Immature natural killer cell (primary cell): Measurements from ENCODE around the gene LINGO4. TPM values are rescaled to one million over a fixed set of nuclear protein-coding genes. Genes with fewer than 3 reads are reported as not detected.
A peak's percentile ranks its signal among the peaks of the same experiment; 100 is the strongest.
"Not testable (repeated sequence)": the region's sequence is repeated elsewhere in the genome, so short reads cannot be mapped to it uniquely, and the experiment has no call there.

Source experiments
- DNase-seq, 3 donors: peaks; one replicate each; pipeline ENCODE4 v3.0.0; 2022; ENCODE audit warnings: mixed read lengths in 1 of 3
- H3K27ac Mint-ChIP-seq, 6 donors: one replicate each; pipeline ENCODE4 v1.8.0; 2020; ENCODE audit warnings: mixed read lengths in 6 of 6, mild to moderate bottlenecking in 5 of 6, inconsistent platforms in 4 of 6, moderate library complexity in 3 of 6
- H3K27me3 Mint-ChIP-seq, 3 donors: one replicate each; pipeline ENCODE4 v1.8.0; 2020 to 2021; ENCODE audit warnings: low read depth in 3 of 3, mild to moderate bottlenecking in 3 of 3, mixed read lengths in 3 of 3, moderate library complexity in 3 of 3, inconsistent platforms in 1 of 3
- H3K36me3 Mint-ChIP-seq, 3 donors: one replicate each; pipeline ENCODE4 v1.8.0; 2020; ENCODE audit warnings: mixed read lengths in 3 of 3, inconsistent platforms in 2 of 3, mild to moderate bottlenecking in 2 of 3
- H3K4me1 Mint-ChIP-seq, 2 donors: one replicate each; pipeline ENCODE4 v1.8.0; 2020; ENCODE audit warnings: inconsistent platforms in 2 of 2, mild to moderate bottlenecking in 2 of 2, mixed read lengths in 2 of 2, moderate library complexity in 1 of 2
- H3K4me3 Mint-ChIP-seq, 5 donors: one replicate each; pipeline ENCODE4 v1.8.0; 2020; ENCODE audit warnings: mild to moderate bottlenecking in 5 of 5, mixed read lengths in 5 of 5, inconsistent platforms in 3 of 5, moderate library complexity in 3 of 5
- H3K9me3 Mint-ChIP-seq, 6 donors: one replicate each; pipeline ENCODE4 v1.8.0; 2020; ENCODE audit warnings: mild to moderate bottlenecking in 6 of 6, mixed read lengths in 6 of 6, inconsistent platforms in 4 of 6, moderate library complexity in 3 of 6
- polyA plus RNA-seq, 3 donors: library from polyadenylated mRNA; unstranded; fragments of 300-500 nt; fragmentation: Illumina TruSeq; gene quantifications; one replicate each; pipeline ENCODE4 v1.2.3, GENCODE V29; 2021

Gene LINGO4
- polyA plus RNA-seq, 3 donors from 2014 or later = 1.3 TPM; not detected in 2

DNA sequence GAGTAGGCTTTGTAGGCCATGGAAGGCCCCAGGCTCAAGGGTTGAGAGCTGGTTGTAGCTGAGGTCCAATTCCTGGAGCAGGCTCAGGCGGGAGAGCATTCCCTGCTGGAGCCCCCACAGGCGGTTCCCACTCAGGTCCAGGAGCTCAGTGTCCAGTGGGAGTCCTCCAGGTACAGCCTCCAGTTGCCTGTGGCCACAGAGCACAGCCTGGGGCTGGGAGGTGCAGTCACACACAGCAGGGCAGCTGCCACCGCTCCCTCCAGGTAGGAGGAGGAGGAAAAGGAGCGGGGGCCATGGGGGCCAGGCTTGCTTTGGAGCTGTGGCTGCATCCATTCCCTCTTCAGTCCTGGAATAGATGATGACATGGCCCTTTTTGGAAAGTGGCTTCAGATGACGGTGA, 2.8 kb downstream of the LINGO4 start:
- no peaks in the 10 kb centered on the region for H3K9me3 Mint-ChIP-seq
- no peaks in the 10 kb centered on the region for H3K36me3 Mint-ChIP-seq
- H3K27ac Mint-ChIP-seq = no peak overlapping the region
- peaks cover 0 to 3% (median 0%) of the 10 kb centered on the region in 3 donors for H3K27me3 Mint-ChIP-seq
- peaks cover 8 to 11% of the 10 kb centered on the region in 2 donors for H3K4me1 Mint-ChIP-seq
- no peak for DNase-seq
- no peak overlapping the region for H3K4me3 Mint-ChIP-seq

DNA sequence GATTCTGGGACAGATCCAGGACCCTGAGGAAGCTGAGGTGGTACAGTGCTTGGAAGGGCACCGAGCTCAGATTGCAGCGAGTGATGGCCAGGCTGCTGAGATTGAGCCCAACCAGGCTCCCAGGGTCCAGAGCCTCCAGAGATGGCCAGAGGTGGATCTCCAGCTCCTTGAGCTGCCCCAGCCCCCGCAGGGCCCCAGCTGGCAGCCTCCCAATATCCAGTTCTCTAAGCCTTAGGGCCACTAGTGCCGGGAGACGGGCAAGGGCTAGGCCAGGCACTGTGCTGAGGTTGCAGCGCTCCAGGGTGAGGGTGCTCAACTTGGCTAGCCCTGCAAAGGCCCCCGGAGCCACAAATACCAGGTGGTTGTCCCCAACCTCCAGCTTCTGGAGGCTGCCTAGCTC, 3.4 kb downstream of the LINGO4 start:
- no peak for DNase-seq
- Mint-ChIP-seq H3K27ac (no peak overlapping the region), H3K4me3 (no peak overlapping the region), H3K36me3 (peaks cover 0 to under 1% (median 0%) of the 10 kb centered on the region in 3 donors), H3K4me1 (peaks cover 8 to 11% of the 10 kb centered on the region in 2 donors), H3K9me3 (no peaks in the 10 kb centered on the region), H3K27me3 (peaks cover 0 to 3% (median 1%) of the 10 kb centered on the region in 3 donors)

DNA sequence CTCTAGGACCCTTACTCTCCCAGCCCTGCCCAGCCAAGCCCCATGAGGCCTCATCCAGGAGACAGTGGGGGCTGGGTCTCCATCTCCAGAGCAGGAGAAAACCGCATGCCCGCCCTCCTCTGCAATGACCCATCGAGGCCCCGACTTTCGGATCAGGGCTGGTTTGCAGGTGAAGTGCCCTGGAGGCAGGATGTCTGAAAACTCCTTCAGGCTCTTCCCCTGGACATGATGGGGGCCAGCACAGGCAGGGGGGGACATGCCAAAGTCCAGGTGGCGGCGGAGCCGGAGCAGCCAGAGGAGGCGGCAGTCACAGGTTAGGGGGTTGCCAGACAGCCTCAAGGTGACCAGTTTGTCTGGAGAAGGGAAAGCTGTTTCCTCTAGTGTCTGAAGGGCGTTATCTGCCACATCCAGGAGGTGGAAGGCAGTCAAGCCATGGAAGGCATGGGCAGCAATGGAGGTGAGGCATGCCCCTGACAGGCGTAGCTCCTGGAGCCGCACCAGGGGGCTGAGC, 3.9 kb downstream of the LINGO4 start:
- no peak overlapping the region for H3K4me3 Mint-ChIP-seq
- H3K36me3 Mint-ChIP-seq = peaks cover 0 to 5% (median 0%) of the 10 kb centered on the region in 3 donors
- H3K4me1 Mint-ChIP-seq = peaks cover 8 to 11% of the 10 kb centered on the region in 2 donors
- no peak overlapping the region for H3K27ac Mint-ChIP-seq
- H3K27me3 Mint-ChIP-seq = peaks cover 0 to 3% (median 1%) of the 10 kb centered on the region in 3 donors
- no peaks in the 10 kb centered on the region for H3K9me3 Mint-ChIP-seq
- DNase-seq = no peak

DNA sequence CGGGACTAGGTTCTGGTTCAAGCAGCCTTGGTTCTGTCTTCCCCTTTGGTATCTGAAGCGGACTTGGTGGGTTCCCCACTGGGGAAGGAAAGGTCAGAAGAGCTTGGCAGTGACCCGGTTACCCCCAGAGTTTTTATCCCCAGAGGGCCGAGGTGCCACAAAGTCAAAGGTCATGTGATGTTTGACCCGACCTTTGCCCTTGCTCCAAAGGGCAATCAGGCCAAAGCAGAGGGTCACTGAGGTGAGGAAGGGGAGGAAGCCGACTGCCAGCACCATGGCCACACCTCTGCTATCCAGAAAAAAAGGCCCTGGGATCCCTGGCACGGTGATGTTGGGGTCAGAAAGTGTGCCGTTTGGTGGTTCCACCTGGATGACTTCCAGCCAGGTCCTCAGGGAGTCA, 4.4 kb downstream of the LINGO4 start:
- Mint-ChIP-seq H3K4me3 (no peak overlapping the region), H3K27ac (peak overlapping the region in 2 of 6 donors; percentile 5 to 40), H3K9me3 (no peaks in the 10 kb centered on the region), H3K36me3 (peaks cover 0 to 6% (median 0%) of the 10 kb centered on the region in 3 donors), H3K4me1 (peaks cover 8 to 11% of the 10 kb centered on the region in 2 donors), H3K27me3 (peaks cover 0 to 3% (median 1%) of the 10 kb centered on the region in 3 donors)
- DNase-seq = no peak

DNA sequence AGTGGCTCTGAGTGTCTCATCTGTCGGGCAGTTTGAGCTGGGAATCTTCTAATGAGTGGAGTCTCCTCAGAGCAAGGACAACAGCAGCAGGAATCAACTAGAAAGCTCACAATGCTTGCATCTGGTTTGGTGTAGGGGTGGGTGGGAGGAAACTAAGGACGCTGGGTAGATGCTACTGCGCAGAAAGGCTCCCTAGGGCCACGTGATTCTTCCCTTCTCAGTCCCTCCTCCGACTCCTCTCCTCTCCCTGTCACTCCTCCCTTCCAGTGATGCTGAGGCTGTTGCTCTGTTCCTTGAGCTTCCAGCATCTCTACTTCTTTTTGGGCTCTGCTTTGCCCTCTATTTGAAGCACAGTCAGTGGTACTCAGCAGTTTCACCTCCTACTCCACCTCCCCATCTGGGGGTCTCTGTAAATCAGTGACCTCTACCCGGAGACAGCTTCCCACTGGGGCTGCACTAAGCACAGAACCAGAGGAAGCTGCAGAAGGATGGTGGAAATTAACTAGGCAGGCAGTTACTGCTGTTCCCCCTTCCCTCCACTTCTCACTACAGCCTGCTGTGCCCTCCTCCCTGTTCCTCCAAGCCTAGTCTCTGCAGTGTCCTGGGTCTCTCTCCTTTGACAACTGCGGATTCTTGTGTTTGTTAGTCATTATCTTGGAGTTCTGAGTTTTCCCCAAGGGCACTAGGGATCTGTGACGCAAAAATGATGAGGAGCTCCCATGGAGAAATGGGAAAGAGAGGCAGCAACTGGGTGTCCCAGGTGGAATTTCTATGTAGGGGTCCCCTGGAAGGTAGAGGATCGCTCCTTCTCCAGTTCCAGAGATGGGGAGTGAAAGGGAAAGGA, 5.8 kb downstream of the LINGO4 start:
- no peaks in the 10 kb centered on the region for H3K9me3 Mint-ChIP-seq
- peaks cover 0 to 3% (median 1%) of the 10 kb centered on the region in 3 donors for H3K27me3 Mint-ChIP-seq
- peaks cover 8 to 11% of the 10 kb centered on the region in 2 donors for H3K4me1 Mint-ChIP-seq
- peaks cover 0 to 7% (median 2%) of the 10 kb centered on the region in 3 donors for H3K36me3 Mint-ChIP-seq
- no peak overlapping the region for H3K4me3 Mint-ChIP-seq
- no peak for DNase-seq
- no peak overlapping the region for H3K27ac Mint-ChIP-seq

DNA sequence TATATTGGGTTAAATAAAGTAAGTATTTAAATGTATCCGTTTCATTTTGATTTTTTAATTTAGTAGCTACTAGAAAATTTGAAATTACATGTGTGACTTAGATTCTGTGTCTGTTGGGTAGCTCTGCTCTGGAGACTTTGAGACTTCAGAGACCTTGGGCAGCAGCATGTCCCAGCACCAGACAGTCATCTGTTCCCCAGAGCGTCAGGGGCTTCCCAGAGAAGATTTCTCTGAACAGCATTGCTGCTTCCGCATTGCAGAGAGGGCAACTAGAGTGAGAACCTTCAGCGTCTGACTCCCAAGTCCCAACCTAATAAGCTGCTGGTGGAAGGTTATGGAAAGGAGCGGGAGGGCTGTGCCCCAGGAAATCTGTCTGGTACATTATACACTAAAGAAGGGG, 6.6 kb downstream of the LINGO4 start:
- Mint-ChIP-seq H3K27me3 (peaks cover 0 to 3% (median 1%) of the 10 kb centered on the region in 3 donors), H3K27ac (no peak overlapping the region), H3K36me3 (peaks cover 0 to 10% (median 5%) of the 10 kb centered on the region in 3 donors), H3K4me3 (no peak overlapping the region), H3K9me3 (no peaks in the 10 kb centered on the region), H3K4me1 (peaks cover 8 to 11% of the 10 kb centered on the region in 2 donors)
- DNase-seq = no peak

DNA sequence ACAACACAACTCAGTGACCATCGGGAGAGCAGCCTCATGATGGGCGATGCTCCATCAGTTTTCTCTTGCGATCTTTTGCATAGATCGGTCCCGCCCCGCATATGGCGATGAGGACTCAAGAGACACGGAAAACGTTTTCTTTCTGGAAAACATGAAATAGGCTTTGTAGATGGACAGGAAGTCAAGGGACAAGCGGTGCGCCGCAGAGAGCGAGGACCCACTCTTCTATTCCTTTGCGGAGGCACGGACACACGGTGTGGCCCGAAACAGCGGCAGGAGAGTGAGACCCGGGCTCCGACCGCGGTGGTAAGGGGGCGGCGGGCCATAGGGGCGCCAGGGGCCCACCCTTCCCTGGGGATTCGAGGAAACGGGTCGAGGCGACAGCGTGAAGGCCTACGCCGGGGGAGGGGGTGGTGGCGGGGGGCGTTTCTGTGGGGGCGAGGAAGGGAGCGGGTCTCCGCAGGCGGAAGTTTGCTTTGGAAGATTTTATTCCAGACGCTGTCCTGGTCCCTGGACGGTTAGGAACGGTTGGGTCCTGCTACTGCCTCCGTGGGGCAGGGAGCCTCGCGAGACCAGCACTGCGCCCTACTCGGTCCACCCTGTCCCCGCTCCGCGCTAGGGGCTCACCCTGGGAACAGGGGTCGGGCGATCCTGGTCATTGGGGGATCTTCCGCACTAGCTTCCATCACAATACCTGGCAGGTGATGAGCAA, 14.1 kb downstream of the LINGO4 start:
- peaks cover 6 to 12% (median 8%) of the 10 kb centered on the region in 3 donors for H3K27me3 Mint-ChIP-seq
- H3K9me3 Mint-ChIP-seq = no peaks in the 10 kb centered on the region
- peak overlapping the region; percentile 95 to 98 (median 97) for H3K4me3 Mint-ChIP-seq
- peak overlapping the region; percentile 83 to 94 (median 86) for H3K27ac Mint-ChIP-seq
- H3K4me1 Mint-ChIP-seq = peaks cover 32 to 35% of the 10 kb centered on the region in 2 donors
- DNase-seq = no peak
- peaks cover 0 to 5% (median 4%) of the 10 kb centered on the region in 3 donors for H3K36me3 Mint-ChIP-seq

DNA sequence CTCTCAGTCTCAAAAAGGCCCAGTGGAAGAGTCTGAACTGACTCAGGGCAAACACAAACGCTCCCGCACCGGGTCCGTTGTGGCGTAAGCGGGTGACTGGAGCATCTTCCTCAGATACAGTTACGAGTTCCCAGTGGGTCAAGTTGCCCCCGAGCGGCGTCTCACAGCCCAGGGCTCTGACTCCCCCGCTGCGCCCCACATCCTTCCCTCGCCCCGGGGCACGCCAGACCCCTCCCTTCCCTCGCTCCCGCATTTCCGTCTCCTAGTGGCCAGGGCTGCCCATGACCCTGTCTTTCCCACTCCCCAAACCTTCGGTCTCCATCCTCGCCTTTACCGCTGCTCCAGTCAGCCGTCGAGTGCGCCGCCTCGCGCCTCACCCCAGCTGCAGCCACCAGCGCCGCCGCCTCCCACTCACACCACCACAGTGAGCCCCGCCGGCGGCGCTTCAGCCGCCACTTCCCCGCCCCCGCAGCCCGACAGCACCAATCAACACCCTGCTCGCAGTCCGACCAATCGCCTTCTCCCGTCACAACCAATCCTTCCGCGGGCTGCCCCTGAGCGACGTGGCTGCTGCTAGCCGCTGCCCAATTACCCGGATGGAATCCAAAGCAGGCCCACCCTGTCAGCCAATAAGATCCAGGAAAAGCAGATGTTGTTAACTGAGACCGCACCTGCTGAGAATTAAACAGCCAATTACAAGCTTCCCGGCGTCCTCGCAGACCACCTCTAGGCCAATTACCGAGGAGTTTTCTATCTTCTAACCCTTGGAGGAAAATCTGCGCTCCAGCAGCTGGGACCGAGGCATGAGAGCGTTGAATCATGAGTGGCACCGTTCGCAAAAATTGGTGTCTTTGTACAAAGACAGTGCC, 14.9 kb downstream of the LINGO4 start, which contains the start of gene TDRKH:
Gene TDRKH, minus strand, starts transcription at position 430 of the 869 bp plus-strand sequence. CDS start 7,478 bp downstream, outside the sequence.
- peak within 1 kb of the TSS; percentile 95 to 98 (median 97) for H3K4me3 Mint-ChIP-seq
- H3K4me1 Mint-ChIP-seq = peaks cover 32 to 35% of the 10 kb centered on the region in 2 donors
- DNase-seq = peak; percentile 98 to 99 (median 98)
- H3K9me3 Mint-ChIP-seq = no peaks in the 10 kb centered on the region
- H3K27me3 Mint-ChIP-seq = peaks cover 6 to 12% (median 8%) of the 10 kb centered on the region in 3 donors
- peak within 1 kb of the TSS; percentile 83 to 94 (median 86) for H3K27ac Mint-ChIP-seq
- peaks cover 0 to 5% (median 4%) of the 10 kb centered on the region in 3 donors for H3K36me3 Mint-ChIP-seq

DNA sequence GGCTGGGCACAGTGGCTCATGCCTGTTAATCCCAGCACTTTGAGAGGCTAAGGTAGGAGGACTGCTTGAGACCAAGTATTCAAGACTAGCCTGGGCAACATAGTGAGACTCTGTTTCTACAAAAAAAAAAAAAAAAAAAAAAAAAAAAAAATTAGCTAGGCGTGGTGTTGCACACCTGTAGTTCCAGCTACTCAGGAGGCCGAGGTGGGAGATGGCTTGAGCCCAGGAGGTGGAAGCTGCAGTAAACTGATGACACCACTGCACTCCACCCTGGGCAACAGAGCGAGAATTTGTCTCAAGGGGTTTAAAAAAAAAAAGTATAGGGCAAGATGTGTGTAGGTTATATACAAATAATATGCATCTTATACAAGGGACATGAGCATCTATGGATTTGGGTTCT, 17.5 kb downstream of the LINGO4 start:
- Mint-ChIP-seq H3K36me3 (no peaks in the 10 kb centered on the region), H3K4me3 (no peak overlapping the region), H3K27ac (no peak overlapping the region), H3K4me1 (peaks cover 32 to 35% of the 10 kb centered on the region in 2 donors), H3K9me3 (no peaks in the 10 kb centered on the region), H3K27me3 (peaks cover 6 to 12% (median 8%) of the 10 kb centered on the region in 3 donors)
- no peak for DNase-seq

DNA sequence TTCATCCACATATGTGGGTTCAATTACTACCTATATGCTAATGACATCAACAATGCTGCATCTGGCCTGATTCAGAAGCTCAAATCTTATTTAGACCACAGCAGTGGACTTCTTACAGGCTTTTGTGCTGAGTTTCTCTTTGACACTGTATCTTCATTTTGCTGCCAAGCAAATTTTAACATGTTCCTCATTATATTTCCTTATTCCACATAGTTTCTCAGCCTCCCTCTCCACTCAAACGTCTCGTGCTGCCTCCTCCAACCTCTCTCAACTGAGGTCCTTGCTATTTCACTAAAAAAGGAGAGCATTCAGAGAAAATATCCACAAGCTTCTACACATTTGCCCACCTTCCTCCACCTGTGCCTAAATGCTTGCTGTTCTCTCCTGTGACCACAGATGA, 21.4 kb downstream of the LINGO4 start:
- peaks cover 10 to 24% (median 11%) of the 10 kb centered on the region in 3 donors for H3K36me3 Mint-ChIP-seq
- no peak for DNase-seq
- H3K27me3 Mint-ChIP-seq = peaks cover 0 to 3% (median 0%) of the 10 kb centered on the region in 3 donors
- H3K27ac Mint-ChIP-seq = no peak overlapping the region
- H3K4me1 Mint-ChIP-seq = peaks cover 0 to 2% of the 10 kb centered on the region in 2 donors
- no peaks in the 10 kb centered on the region for H3K9me3 Mint-ChIP-seq
- H3K4me3 Mint-ChIP-seq = no peak overlapping the region

DNA sequence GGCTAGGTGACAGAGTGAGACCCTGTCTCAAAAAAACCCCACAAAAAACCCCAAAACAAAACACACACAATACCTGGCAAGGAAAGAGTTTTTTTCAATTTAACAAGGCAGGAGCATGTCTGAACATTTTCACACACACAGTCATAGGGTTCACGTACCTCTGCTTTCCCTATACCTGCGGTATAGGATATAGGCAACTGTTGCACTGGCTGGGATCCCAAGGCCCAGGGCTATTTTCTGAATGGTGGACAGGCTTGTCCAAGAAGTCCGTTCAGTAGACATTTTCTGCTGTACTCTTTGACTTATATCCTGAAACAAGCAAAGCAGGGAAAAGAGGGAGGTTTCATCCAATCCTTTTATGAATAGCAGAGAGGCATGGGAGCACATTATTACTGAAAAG, 22.5 kb downstream of the LINGO4 start:
- H3K4me3 Mint-ChIP-seq = no peak overlapping the region
- H3K9me3 Mint-ChIP-seq = no peaks in the 10 kb centered on the region
- H3K4me1 Mint-ChIP-seq = no peaks in the 10 kb centered on the region
- DNase-seq = no peak
- H3K36me3 Mint-ChIP-seq = peaks cover 17 to 32% (median 18%) of the 10 kb centered on the region in 3 donors
- H3K27ac Mint-ChIP-seq = no peak overlapping the region
- peaks cover 0 to 3% (median 0%) of the 10 kb centered on the region in 3 donors for H3K27me3 Mint-ChIP-seq

DNA sequence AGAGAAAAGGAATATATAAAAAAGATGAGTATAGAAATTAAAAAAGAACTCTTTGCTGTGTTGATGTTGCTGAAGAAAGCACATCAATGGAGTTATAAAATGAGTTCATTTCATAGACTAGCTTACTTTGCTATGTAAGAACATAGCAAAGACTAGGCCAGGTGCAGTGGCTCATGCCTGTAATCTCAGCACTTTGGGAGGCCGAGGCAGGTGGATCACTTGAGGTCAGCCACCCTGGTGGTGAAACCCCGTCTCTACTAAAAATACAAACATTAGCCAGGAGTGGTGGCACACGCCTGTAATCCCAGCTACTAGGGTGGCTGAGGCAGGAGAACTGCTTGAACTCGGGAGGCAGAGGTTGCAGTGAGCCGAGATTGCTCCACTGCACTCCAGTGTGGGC, 23.2 kb downstream of the LINGO4 start:
- not testable (repeated sequence) for H3K4me3 Mint-ChIP-seq, DNase-seq, H3K9me3 Mint-ChIP-seq, H3K27ac Mint-ChIP-seq, H3K4me1 Mint-ChIP-seq, H3K27me3 Mint-ChIP-seq
- H3K36me3 Mint-ChIP-seq = peaks cover 17 to 32% (median 18%) of the 10 kb centered on the region in 3 donors

DNA sequence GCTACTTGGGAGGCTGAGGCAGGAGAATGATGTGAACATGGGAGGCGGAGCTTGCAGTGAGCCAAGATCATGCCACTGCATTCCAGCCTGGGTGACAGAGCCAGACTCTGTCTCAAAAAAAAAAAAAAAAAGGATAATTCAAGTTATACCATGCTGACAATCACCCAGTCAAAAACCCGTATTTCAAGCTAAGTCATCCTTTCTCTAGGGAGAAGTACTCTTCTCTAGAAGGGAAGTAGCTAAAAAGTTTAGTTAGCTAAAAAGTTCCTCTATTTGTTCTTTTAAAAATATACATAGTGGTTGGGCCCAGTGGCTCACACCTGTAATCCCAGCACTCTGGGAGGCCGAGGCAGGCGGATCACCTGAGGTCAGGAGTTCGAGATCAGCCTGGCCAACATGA, 24.5 kb downstream of the LINGO4 start:
- not testable (repeated sequence) for H3K9me3 Mint-ChIP-seq, H3K27ac Mint-ChIP-seq, DNase-seq, H3K4me1 Mint-ChIP-seq, H3K4me3 Mint-ChIP-seq, H3K27me3 Mint-ChIP-seq
- H3K36me3 Mint-ChIP-seq = peaks cover 21 to 40% (median 25%) of the 10 kb centered on the region in 3 donors
